Amniotic stem cell (primary cell): ENCODE data around the gene ANKRD65.
"Not testable (repeated sequence)": the region's sequence is repeated elsewhere in the genome, so short reads cannot be mapped to it uniquely, and the experiment has no call there.

Experiments used
- DNase-seq: peaks from one replicate; lab custom pipeline; 2025; lab: John Stamatoyannopoulos, UW

Gene ANKRD65

DNA sequence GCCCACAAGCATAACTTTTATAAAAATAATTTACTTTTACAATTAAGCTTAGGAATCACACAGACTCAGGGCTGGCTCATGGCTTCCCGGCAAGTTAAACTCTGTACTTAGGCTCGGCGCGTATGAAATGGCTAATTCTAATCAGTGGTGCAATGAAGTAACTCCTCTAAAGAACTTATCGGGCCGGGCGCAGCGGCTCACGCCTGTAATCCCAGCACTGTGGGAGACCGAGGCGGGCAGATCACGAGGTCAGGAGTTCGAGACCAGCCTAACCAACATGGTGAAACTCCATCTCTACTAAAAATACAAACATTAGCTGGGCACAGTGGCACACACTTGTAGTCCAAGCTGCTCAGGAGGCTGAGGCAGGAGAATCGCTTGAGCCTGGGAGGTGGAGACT, 51.0 kb downstream of the ANKRD65 start:
- DNase-seq = not testable (repeated sequence)
